EL (cell line): ENCODE measurements around the gene PRLHR.
"Not testable (repeated sequence)": the region's sequence is repeated elsewhere in the genome, so short reads cannot be mapped to it uniquely, and the experiment has no call there.

ENCODE experiments used
- DNase-seq: peaks from one replicate; pipeline ENCODE4 v3.0.0-alpha.2; 2016

Gene PRLHR

DNA sequence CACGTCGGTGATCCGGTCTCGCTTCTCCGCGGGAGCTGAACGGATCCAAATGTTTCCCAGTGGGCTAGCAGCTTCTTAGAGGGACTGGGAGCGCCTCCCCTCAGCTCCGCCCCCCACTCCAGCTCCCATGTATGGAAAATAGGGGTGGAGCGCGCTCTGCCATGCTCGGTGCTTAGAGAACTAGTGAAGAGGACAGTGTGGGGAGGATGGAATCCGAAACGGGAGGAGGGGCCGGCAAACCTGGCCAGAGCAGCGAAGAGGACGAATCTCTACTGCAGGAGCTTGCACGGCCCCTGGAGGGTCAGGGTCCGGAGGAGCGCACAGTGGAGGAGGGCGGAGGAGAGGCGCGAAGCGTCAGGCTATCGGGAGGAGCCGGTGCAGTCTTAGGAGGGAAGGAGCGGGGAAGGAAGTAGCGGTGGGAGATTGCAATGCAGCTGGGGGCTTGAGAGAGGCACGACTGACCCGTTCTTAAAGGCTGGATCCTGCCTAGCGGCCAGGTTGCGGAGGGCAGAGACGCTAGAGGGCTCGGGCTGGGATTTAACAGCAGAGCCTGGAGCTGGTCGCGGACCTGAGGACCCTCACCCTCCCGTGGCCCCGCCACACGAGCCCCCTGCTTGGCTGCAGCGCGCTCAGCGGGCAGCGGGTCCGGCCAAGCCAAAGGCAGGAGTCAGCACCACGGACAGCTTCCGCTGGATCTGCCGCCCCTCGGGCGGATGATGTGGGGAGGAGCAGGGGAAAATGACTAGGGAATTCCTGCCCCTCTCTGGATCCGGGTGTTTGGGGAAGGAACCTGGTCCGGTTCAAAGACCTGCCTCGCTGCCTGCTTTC, at the start of gene PRLHR:
PRLHR (minus strand) TSS at position 51 of the 828 bp plus-strand sequence. CDS start 404 bp downstream, outside the sequence.
- DNase-seq: no peak

DNA sequence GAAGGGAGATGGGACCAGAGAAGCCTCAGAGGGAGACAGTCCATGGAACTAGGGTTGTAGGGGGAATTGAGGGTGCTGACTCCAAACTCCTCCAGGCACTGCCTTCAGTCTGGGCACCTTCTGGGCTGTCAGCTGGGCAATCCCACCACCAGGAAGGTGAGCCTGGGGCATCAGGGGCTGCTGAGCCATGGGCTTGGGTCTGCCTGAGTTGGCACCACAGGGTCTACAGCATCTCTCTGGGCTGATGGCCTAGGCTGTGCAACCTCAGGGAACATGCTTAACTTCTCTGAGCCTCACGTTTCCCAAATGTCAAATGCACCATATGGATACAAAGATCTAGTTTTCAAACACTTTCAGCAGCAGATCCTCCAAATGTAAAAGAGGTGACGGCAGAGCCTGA, 46.8 kb upstream of the PRLHR start:
- DNase-seq: no peak

DNA sequence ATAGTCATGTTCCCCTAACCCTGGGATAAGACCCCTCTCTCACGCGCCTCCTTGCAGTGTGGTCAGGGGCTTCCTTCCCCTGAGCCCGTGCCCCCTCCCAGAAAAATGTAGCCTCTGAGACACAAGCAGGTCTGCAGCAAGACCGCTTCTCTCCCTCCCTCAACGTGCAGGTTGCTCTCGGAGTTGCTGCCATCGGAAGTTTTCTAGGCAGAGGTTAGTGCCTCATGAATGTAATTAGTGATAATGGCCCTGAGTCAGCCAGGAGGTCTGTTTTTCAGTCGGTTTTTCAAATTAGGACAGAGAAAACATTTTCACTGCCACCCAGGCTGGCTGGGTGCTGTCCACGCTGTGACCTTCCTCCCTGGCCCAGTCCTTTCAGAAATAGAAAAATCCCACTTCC, 43.2 kb upstream of the PRLHR start:
- DNase-seq: no peak

DNA sequence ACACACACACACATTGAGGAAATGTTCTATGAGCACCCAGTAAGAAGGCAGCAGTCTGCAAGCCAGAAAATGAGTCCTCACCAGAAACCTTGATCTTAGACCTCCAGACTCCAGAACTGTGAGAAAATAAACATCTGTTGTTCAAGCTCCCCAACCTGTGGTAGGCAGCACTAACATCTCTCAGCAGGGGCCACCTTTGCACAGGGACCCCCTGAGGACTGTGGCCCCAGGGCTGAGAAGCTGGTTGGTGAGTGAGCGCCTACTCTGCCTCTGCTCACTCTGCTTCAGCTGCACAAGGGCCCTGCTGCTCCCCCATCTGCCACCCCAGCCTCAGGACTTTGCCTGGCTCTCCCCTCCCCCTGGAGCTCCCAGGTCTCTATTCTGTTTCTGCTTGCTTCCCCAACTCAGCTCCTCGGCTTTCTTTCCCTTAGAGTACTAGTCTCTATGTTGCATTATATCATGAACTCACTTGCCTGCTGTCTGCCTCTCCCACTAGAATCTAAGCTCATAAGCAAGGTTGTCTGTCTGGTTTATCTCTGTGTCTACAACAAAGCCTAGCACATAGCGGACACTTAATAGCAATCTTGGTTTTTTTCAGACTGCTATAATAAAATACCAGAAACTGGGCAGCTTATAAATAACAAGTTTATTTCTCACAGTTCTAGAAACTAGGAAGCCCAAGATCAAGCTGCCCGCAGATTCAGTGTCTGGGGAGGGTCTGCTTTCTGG, 40.4 kb upstream of the PRLHR start:
- DNase-seq: no peak

DNA sequence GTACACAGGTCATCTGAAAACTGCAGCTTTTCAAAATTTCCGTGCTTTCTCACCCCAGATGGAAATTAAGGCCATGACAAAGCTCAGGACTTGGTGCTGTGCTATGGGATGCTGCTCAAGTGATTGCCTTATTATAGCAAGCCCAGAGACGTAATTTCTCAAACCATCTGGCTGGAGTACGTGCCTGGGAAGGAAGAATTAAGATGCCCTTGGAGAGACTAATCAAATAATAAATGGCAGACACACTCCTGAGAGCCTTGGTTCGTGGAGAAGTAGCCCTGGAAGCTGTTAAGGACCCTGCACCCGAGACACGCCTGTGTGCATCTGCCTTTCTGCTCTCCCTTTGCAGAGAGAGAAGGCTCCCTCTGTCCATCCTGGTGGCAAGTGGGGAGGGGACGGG, 38.3 kb upstream of the PRLHR start:
- no peak for DNase-seq

DNA sequence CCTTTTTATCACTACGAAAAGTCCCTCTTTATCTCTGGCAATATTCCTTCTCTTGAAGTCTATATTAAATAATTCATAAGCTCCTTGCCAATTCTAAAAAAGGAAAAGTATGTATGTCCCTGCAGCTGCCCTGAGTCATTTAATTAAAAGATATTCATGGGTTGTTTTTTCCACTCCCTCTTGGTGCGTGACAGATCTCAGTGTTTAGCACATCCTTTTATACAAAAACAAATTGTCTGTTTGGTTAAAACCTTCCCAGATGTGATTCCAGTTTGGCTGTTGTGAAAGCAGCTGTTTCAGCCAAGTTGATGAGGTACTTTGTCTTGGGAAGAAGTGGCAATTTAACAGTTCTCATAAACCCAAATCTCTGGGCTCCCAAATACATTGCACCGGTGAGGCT, 33.8 kb upstream of the PRLHR start:
- no peak for DNase-seq

DNA sequence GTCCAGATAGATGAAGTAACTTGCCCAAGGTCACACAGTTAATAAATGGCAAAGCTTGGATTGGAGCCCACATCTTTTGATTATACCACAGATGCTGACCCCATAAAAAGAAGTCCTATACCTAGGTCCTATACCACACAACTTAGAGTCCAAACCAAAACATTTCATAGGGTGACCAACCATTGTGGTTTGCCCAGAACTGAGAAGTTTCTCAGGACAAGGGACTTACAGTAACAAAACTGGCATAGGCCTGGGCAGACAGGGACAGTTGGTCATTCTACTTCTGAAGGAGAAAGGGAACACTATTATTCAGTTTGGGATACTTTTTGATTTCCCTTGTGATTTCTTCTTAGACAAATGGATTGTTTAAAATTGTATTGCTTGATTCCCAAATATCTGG, 32.9 kb upstream of the PRLHR start:
- no peak for DNase-seq

DNA sequence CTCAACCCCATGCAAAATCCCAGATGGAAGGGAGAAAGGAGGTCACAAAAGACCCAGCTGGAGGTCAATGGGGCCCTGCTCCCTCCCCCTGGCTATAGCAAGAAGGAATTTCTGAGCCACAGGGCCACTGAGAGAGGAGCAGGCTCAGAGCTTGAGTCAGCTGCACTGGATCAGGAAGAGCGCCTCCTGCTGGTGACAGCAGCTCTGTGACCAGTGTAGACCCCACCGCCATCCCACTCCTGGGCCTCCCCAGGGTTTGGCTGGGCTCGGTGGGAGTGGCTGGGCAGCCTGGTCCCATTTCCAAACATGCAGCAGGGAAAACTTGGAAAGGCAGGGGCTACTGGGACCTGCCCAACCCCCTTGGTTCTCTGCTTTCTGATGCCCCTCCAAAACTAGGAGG, 31.5 kb upstream of the PRLHR start:
- no peak for DNase-seq

DNA sequence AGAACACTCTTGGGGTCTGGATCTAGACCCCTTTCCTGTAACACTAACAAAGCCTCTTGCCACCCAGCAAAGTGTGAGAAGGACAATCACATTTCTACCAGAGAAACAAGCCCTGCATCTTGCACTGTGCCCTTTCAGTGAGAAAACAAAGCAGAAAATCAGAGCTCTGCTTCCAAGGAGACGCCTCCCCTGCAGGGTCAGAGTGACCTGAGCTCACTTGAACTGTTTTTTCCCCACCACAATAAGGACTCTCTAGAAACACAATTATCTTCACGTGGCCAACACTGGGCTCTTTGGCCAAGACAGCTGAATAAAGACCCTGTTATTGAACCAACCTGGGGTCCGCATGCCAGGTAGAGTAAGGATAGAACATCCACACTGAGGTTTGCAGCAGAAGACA, 30.1 kb upstream of the PRLHR start:
- no peak for DNase-seq

DNA sequence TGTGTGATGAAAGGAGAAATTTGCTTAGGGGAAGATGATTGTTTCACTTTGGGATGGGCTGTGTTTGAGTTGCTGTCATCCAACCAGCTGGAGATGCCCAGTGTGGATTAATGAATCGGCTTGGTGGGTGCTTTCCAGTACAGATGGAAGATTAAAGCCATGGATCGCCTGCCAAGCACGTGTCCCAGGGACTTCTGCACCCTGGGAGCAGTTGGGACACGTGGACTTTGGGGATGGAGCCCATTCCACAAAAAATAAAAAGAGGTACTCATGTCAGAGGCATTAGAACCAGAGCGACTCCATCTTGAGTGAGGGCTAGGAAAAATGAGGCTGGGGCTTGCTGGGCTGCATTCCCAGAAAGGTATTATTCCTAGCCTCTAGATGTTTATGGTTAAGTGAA, 29.3 kb upstream of the PRLHR start:
- no peak for DNase-seq

DNA sequence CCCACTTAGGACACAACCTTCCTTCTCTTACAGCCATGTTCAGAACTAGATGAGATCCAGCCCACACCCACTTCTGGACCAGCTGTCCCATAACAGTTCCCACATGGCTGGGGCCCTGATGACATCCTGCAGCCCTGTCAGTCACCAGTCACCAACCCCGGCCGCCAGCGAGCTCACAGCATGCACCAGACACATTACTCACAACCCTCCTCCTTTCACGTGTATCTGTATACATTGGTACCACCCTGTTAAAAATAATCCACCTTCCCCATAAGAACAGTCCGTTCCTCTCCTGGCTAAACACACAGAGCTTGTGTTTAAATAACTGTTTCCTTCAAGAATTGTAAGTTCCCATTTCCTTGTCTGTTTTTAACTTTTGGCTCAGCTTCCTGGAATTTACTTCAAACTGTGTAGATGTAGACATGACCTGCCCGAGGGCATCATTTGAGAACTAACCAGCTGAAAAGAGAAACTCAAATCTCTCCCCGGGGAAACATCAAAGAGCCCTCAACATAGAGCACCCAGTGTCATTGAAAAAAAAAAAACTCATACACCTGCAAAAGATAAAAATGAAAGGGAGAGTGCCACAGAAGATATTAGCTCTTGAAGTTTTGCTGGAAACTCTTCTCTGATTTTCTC, 26.0 kb upstream of the PRLHR start:
- DNase-seq: peak; percentile 6

DNA sequence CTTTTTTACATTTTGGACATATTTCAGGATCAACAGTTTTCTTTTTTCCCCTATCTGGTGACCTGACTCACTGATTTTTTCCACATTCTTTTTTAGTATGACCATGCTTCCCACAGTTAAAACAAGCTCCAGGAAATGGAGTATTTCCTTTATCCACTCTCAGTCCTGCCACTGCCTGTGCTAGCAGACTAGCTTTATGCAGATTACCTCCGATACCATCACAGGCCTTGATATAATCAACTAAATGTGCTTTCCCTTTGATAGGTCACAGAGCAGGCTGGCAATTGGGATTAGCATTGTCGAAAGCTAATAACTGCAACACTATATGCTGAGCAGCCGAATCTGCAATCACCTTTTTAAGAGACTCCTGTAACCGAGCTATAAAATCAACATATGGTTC, 18.4 kb upstream of the PRLHR start:
- DNase-seq: not testable (repeated sequence)

DNA sequence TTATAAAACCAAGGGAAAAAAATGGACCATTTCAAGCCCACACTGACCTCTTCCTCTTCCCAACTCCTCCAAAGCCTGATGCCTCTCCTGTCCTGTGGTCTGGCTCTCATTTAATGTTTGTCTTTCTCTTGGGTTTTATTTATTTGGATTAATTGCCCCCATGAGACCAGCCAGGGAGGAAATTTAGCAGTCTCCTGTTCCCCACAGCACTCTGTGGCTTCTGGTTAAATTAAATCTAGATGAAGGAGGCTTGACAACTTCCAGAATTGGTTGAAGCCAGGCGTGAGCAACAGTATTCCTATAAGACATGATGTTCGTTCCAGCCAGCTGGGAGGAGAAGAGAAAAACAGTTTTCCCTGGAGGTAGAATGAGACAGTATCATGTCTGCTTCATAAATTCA, 15.1 kb upstream of the PRLHR start:
- DNase-seq: no peak

DNA sequence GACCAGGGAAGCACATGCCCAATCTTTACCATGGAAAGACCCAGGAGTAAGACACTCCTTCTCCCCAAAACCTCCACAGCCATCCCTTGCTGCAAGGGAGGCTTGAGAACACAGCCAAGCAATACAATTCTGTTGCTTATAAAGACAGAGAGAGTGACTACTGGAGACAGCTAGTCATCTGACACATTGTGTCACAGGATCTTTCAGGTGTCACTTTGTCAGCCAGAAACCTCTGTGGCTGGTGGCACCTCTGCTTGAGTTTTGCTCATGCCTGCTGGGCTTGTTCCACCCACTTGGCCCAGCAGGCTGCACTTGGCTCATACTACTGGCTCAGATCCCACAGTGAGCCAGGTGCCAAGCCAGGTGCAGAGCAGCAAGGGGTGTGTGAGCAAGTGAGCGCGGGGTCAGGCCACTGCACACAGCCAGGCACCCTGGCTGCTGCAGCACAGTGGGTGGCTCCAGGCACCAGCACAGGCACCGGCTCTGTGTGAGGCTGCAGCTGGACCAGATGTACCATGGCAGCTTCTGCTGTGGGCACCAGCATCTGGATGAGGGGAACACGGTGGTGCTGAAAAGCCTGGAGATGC, 12.4 kb upstream of the PRLHR start:
- DNase-seq: no peak

DNA sequence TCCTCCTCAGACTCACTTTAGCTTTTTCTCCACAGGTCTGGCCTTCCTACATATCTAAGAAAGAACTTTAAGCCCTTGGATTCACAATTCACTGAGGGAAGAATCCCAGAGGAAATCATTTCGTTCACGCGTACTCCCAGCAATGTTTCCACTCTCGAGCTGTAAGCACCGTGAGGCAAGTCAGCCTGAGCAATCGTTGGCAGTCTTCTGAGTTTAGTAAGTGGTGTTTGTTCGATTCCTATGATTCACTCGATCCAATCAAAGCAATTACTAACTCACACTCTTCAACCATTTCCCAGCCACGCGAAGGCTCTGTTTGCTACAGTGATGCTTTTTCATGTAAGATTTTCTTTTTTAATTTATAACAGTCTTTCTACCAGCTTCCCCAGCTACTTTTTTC, 10.2 kb upstream of the PRLHR start:
- DNase-seq: no peak

DNA sequence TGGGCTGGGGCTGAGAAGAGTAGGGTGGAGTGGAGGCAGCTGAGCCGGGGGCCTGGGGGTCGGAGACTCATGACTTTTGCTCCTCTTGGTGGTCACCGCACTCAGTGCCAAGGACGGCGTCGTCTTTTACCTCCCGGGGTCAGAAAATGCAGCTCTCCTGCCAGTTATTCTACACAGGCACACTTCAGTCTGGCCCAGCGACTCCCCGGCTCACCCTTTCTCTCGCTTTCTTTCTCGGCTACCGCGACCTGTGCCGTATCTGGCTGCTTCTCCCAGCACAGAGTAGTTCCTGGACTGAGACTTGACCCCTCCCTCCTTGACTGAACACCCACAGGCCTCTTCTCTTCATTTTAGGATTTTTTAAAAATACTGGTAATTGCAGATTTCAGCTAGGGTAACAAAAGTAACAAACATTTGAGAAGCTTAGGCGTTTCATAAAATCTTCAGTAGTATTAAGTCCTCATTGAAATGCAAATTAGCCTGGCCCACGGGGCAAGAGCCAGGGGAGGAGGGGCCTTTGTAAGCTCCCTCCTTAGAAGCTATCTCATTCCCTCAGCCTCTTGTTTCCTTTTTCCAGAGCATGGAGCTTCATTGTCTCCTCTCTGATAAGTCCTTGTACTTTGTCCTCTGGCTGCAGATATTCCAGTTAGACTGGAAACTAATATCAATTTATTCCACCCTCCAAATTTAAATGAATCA, 1.1 kb upstream of the PRLHR start:
- no peak for DNase-seq

DNA sequence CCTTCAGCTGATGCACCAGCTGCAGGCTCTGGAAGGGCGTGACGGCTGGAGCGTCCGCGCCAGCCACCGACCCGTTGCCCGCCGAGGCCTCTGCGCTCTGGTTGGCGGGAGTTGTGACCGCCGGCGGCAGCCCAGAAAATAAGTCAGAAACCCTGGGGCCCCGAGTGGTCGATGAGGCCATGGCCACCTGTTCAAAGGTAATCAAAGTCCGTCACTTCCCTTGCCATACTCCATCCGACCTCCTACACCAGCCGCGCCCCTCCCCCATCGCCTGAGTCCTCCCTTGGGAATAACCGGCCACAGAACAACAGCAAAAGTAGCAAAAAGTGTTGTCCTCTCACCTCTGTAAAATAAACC, 406 bp downstream of the PRLHR start:
- no peak for DNase-seq

DNA sequence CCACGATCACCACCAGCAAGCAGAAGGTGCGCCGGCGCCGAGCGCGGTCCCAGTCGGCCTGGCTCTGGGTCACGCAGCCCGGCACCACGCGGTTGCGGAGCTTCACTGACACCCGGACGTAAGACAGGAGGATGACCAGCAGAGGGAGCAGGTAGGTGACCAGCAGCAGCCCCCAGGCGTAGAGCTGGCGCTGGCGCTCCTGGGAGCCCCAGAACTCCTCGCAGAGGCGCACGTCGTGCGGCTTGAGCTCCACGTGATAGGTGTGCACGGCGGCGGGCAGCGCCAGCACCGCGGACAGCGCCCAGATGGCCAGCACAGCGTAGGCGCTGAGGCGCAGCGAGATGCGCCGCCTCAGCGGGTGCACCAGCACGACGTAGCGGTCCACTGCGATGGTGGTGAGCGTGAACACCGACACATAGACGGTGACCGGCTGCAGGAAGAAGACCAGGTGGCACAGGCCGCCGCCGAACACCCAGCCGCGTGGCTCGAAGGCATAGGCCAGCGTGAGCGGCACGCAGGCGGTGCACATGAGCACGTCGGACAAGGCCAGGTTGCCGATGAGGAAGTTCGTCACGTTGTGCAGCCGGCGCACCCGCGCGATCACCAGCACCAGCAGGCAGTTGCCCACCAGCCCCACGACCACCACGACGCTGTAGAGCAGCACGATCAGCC, 920 bp downstream of the PRLHR start:
- no peak for DNase-seq

DNA sequence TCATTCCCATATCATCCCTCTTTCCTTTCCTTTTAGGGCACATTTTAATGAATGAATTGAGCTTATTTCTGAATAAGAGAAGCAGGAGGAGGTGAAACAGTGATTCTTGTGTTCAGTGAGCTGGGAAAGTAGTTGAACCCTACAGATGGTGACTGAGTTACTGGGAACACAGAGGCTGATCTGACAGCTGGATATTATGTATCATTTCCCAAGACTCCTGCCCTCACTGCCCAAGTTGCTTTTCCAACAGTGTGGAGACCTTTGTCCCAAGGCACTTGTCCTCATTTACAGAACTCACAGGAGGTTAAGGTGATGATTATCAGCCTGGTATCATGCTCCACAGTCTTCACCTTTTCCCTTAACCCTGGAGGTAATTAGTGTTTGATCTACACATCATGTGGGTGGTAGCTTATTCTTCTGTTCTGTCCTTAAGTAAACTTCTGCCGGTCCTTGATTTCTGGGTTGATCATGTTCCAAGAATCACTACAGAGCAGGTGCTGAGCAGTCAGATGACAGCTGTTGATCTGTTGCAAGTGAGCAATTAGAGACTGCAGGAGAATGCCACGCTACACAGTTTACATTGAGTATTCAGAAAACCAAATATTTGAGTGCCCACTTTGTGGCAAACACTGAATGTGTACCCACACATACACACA, 2.6 kb downstream of the PRLHR start:
- no peak for DNase-seq

DNA sequence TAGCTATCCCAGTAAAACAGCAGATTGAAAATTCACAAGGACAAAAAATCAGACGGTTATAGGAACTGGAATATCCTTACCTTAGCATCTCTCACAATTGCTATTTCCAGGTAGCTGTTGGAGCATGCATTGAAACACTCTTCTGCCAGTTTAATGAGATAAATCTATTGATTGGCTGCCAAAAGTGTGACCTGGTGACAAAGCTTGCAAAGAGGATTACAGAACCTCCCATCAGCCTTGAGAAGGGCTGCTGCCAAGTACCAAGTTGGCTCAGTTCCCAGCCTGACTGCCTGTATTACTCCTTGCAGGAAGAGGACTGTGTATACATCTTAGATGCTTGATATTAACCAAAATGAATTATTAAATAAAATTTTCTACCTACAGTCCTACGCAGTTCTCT, 5.1 kb downstream of the PRLHR start:
- DNase-seq: peak; percentile 12

DNA sequence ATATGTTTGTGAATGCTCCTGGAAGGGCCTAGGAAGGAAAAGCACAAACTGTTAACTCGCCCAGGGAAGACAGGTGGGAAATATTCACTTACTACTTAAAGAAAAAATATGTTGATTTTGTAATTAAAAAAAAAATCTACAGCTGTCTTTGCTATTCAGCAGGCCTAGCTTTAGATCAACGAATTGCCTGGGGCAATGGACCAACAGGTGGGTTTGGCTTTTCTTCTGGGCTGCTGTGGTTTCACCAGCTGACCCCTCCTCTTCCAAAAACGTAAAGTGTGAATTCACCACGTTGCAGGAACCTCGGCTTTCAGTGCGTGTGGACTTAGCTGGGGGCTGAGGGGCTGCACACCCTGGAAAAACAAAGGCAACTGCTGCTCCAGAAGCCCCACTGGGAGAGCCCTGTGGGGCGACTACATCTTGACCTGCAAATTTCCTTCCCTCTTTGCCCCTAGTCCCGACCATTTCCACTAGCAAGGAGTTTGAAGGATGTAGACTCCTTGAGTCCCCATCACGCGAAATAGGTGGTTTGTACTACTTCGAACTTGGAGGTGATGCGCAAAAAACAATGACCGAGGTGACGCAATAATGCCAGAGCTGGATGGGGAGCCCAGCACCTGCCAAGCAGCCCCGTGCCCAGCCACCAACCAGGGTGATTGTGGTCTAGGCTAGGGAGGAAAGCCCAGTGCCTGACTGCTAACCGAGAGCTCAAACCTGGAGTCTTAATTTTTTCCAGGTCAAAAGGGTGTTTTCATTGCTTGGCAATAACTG, 7.4 kb downstream of the PRLHR start:
- DNase-seq: no peak
